Naive thymus-derived CD4-positive, alpha-beta T cell (primary cell): ENCODE measurements around the gene CCDC190. TPM values are rescaled to one million over a fixed set of nuclear protein-coding genes. Genes with fewer than 3 reads are reported as not detected.
"Not testable (repeated sequence)": the region's sequence is repeated elsewhere in the genome, so short reads cannot be mapped to it uniquely, and the experiment has no call there.

ENCODE experiments used
- ATAC-seq: fragments of 150-1000 bp; cut with Tn5 transposase; 2 replicates; pipeline ENCODE4 v1.10.0; 2021; ENCODE audit warnings: mild to moderate bottlenecking, moderate library complexity
- CTCF ChIA-PET: fragments of 350-600 bp; sonication (Branson Sonifier 250); formaldehyde crosslinking; loops from one replicate; lab custom pipeline; 2021; ENCODE audit warnings: antibody characterized with exemption; lab: Charles Lee
- POLR2A ChIA-PET: fragments of 350-600 bp; sonication (Branson Sonifier 250); formaldehyde crosslinking; loops from one replicate; lab custom pipeline; 2021; ENCODE audit warnings: antibody characterized with exemption, inconsistent platforms; lab: Charles Lee
- DNase-seq, 9 donors: peaks; one replicate each; pipeline versions ENCODE4 v3.0.0 to v3.0.0-alpha.2; 2020 to 2022; ENCODE audit warnings: mixed read lengths in 1 of 9
- H3K27ac ChIP-seq: one replicate; pipeline ENCODE4 v1.7.0; 2013; ENCODE audit warnings: mild to moderate bottlenecking, low read depth, low read length, moderate library complexity
- H3K27me3 ChIP-seq, 2 donors: one replicate each; pipeline ENCODE4 v1.7.0; 2013; ENCODE audit warnings: low read length in 2 of 2, mild to moderate bottlenecking in 2 of 2, moderate library complexity in 2 of 2; ENCODE audit not compliant: control insufficient read depth in 2 of 2, insufficient read depth in 2 of 2
- H3K36me3 ChIP-seq, 3 experiments: 1 replicate in 2 of 3; 2 replicates in 1 of 3; pipeline ENCODE4 v1.7.0; 2013; ENCODE audit warnings: low read length in 3 of 3, mild to moderate bottlenecking in 3 of 3, moderate library complexity in 1 of 3; ENCODE audit not compliant: insufficient read depth in 3 of 3, control insufficient read depth in 2 of 3
- H3K4me1 ChIP-seq, 2 donors: one replicate each; pipeline ENCODE4 v1.7.0; 2013; ENCODE audit warnings: low read length in 2 of 2, mild to moderate bottlenecking in 2 of 2, moderate library complexity in 1 of 2; ENCODE audit not compliant: control insufficient read depth in 2 of 2, insufficient read depth in 2 of 2
- H3K4me3 ChIP-seq: 2 replicates; pipeline ENCODE4 v1.7.0; 2013; ENCODE audit warnings: mild to moderate bottlenecking, low read length
- H3K9me3 ChIP-seq, 3 experiments: 1 replicate in 2 of 3; 2 replicates in 1 of 3; pipeline ENCODE4 v1.7.0; 2013; ENCODE audit warnings: low read length in 3 of 3; ENCODE audit not compliant: control insufficient read depth in 2 of 3
- H3K27ac Mint-ChIP-seq, 9 donors: one replicate each; pipeline ENCODE4 v1.8.0; 2020 to 2022; ENCODE audit warnings: mixed read lengths in 9 of 9, mild to moderate bottlenecking in 8 of 9, moderate library complexity in 5 of 9, inconsistent platforms in 2 of 9
- H3K27me3 Mint-ChIP-seq, 5 donors: one replicate each; pipeline ENCODE4 v1.8.0; 2021 to 2022; ENCODE audit warnings: mixed read lengths in 5 of 5, mild to moderate bottlenecking in 1 of 5
- H3K36me3 Mint-ChIP-seq, 5 donors: one replicate each; pipeline ENCODE4 v1.8.0; 2020 to 2022; ENCODE audit warnings: mixed read lengths in 5 of 5, mild to moderate bottlenecking in 3 of 5, inconsistent platforms in 1 of 5
- H3K4me1 Mint-ChIP-seq, 7 donors: one replicate each; pipeline ENCODE4 v1.8.0; 2020 to 2022; ENCODE audit warnings: mixed read lengths in 7 of 7, mild to moderate bottlenecking in 3 of 7, inconsistent platforms in 1 of 7
- H3K4me3 Mint-ChIP-seq, 10 donors: one replicate each; pipeline ENCODE4 v1.8.0; 2020 to 2022; ENCODE audit warnings: mild to moderate bottlenecking in 10 of 10, mixed read lengths in 10 of 10, moderate library complexity in 6 of 10, inconsistent platforms in 2 of 10
- H3K9me3 Mint-ChIP-seq, 11 donors: one replicate each; pipeline ENCODE4 v1.8.0; 2020 to 2022; ENCODE audit warnings: mixed read lengths in 11 of 11, mild to moderate bottlenecking in 4 of 11, inconsistent platforms in 1 of 11, moderate library complexity in 1 of 11
- intact Hi-C, 2 donors: fragments of 100-400 bp; cut with micrococcal nuclease; formaldehyde crosslinking; loops; one replicate each; pipeline ENCODE4 v1.15.1; 2023
- polyA plus RNA-seq, 2 donors: library from polyadenylated mRNA; unstranded; fragments of 300-500 nt; fragmentation: Illumina TruSeq; gene quantifications; one replicate each; pipeline ENCODE4 v1.2.3, GENCODE V29; 2021
- total RNA-seq, 6 experiments: library from RNA in 5 of 6; stranded (reverse) in 5 of 6; gene quantifications; 1 replicate in 5 of 6; 2 replicates in 1 of 6; pipeline ENCODE4 v1.2.3 and lab custom pipeline; 2021 to 2026

Gene CCDC190
- total and polyA plus RNA-seq, 7 experiments from 2014 or later = not detected

- ChIA-PET CTCF (no interaction called here), POLR2A (no interaction called here)
- Mint-ChIP-seq H3K9me3 (peaks cover 0 to 8% (median 0%) of the 10 kb centered on the region in 11 donors), H3K4me1 (peaks cover 0 to 9% (median 0%) of the 10 kb centered on the region in 7 donors), H3K27ac (no peak overlapping the region), H3K4me3 (no peak overlapping the region), H3K27me3 (peaks cover 16 to 58% (median 39%) of the 10 kb centered on the region in 5 donors), H3K36me3 (peaks cover 0 to 4% (median 3%) of the 10 kb centered on the region in 5 donors)
- H3K27me3 ChIP-seq = no peaks in the 10 kb centered on the region
- no peak overlapping the region for H3K27ac ChIP-seq
- no peak for DNase-seq
- no peak overlapping the region for H3K4me3 ChIP-seq
- intact Hi-C loops = loop anchor here in 1 of 2 donors (10.0 kb wide), 1 partner anchor 56 kb away; no protein-coding TSS in a partner anchor
- H3K36me3 ChIP-seq = no peaks in the 10 kb centered on the region
- H3K4me1 ChIP-seq = no peaks in the 10 kb centered on the region
- ATAC-seq = no peak
- H3K9me3 ChIP-seq = no peaks in the 10 kb centered on the region
These were observed 31.7 kb downstream of the CCDC190 start for GRCh38 chr1:162829268-162829667.

GRCh38 chr1:162823771-162824525, 37.0 kb downstream of the CCDC190 start:
- H3K4me3 ChIP-seq = no peak overlapping the region
- ChIA-PET CTCF (no interaction called here), POLR2A (no interaction called here)
- H3K4me3 Mint-ChIP-seq = no peak overlapping the region
- H3K9me3 Mint-ChIP-seq = peaks cover 0 to 4% (median 0%) of the 10 kb centered on the region in 11 donors
- no peak overlapping the region for H3K27ac ChIP-seq
- H3K27ac Mint-ChIP-seq = no peak overlapping the region
- peaks cover 6 to 19% (median 12%) of the 10 kb centered on the region in 7 donors for H3K4me1 Mint-ChIP-seq
- DNase-seq = no peak
- no peak for ATAC-seq
- H3K27me3 Mint-ChIP-seq = peaks cover 39 to 64% (median 53%) of the 10 kb centered on the region in 5 donors
- peaks cover 5 to 9% of the 10 kb centered on the region in 2 donors for H3K4me1 ChIP-seq
- peaks cover 0 to 9% (median 1%) of the 10 kb centered on the region in 5 donors for H3K36me3 Mint-ChIP-seq
- no peaks in the 10 kb centered on the region for H3K36me3 ChIP-seq
- H3K9me3 ChIP-seq = no peaks in the 10 kb centered on the region
- intact Hi-C loops = loop anchor here in 1 of 2 donors (10.0 kb wide), 1 partner anchor 61 kb away; no protein-coding TSS in a partner anchor
- peaks cover 0 to 12% of the 10 kb centered on the region in 2 donors for H3K27me3 ChIP-seq

GRCh38 chr1:162823231-162823630, 37.7 kb downstream of the CCDC190 start:
- Mint-ChIP-seq H3K4me1 (peaks cover 6 to 19% (median 12%) of the 10 kb centered on the region in 7 donors), H3K4me3 (no peak overlapping the region), H3K27ac (no peak overlapping the region), H3K27me3 (peaks cover 39 to 59% (median 48%) of the 10 kb centered on the region in 5 donors), H3K36me3 (peaks cover under 1 to 9% (median 1%) of the 10 kb centered on the region in 5 donors), H3K9me3 (peaks cover 0 to 4% (median 0%) of the 10 kb centered on the region in 11 donors)
- intact Hi-C loops = loop anchor here in 1 of 2 donors (10.0 kb wide), 1 partner anchor 62 kb away; no protein-coding TSS in a partner anchor
- CTCF ChIA-PET = no interaction called here
- Histone ChIP-seq H3K9me3 (no peaks in the 10 kb centered on the region), H3K4me3 (no peak overlapping the region), H3K27ac (no peak overlapping the region), H3K4me1 (peaks cover 5 to 9% of the 10 kb centered on the region in 2 donors), H3K36me3 (no peaks in the 10 kb centered on the region), H3K27me3 (peaks cover 0 to 12% of the 10 kb centered on the region in 2 donors)
- POLR2A ChIA-PET = no interaction called here
- ATAC-seq (peak; percentile 57), DNase-seq (no peak)

GRCh38 chr1:162822391-162823200, 38.4 kb downstream of the CCDC190 start:
- H3K27ac Mint-ChIP-seq = no peak overlapping the region

GRCh38 chr1:162818666-162819065, 42.3 kb downstream of the CCDC190 start:
- POLR2A ChIA-PET, H3K27ac Mint-ChIP-seq, H3K4me1 ChIP-seq, H3K9me3 ChIP-seq, intact Hi-C loops, H3K4me3 ChIP-seq, H3K36me3 ChIP-seq, CTCF ChIA-PET, DNase-seq, ATAC-seq, H3K9me3 Mint-ChIP-seq, H3K27ac ChIP-seq, H3K4me3 Mint-ChIP-seq: not testable (repeated sequence)
- H3K4me1 Mint-ChIP-seq = peaks cover 6 to 19% (median 13%) of the 10 kb centered on the region in 7 donors
- peaks cover 4 to 21% (median 6%) of the 10 kb centered on the region in 5 donors for H3K36me3 Mint-ChIP-seq
- H3K27me3 Mint-ChIP-seq = peaks cover 22 to 26% (median 23%) of the 10 kb centered on the region in 5 donors
- peaks cover 0 to 12% of the 10 kb centered on the region in 2 donors for H3K27me3 ChIP-seq

More at GRCh38 chr1:162822391-162823200, 38.4 kb downstream of the CCDC190 start:
- Mint-ChIP-seq H3K27me3 (peaks cover 43 to 54% (median 46%) of the 10 kb centered on the region in 5 donors), H3K36me3 (peaks cover 1 to 9% (median 4%) of the 10 kb centered on the region in 5 donors), H3K4me1 (peaks cover 6 to 19% (median 12%) of the 10 kb centered on the region in 7 donors), H3K9me3 (peaks cover 0 to 4% (median 0%) of the 10 kb centered on the region in 11 donors), H3K4me3 (peak overlapping the region in 9 of 10 donors; percentile 17 to 69 (median 57))
- Histone ChIP-seq H3K27ac (no peak overlapping the region), H3K27me3 (peaks cover 0 to 12% of the 10 kb centered on the region in 2 donors), H3K4me3 (peak overlapping the region; percentile 3), H3K4me1 (peaks cover 5 to 9% of the 10 kb centered on the region in 2 donors), H3K36me3 (no peaks in the 10 kb centered on the region), H3K9me3 (no peaks in the 10 kb centered on the region)
- peak in 1 of 9 donors; percentile 0 for DNase-seq
- ATAC-seq = peak; percentile 45
- ChIA-PET POLR2A (no interaction called here), CTCF (no interaction called here)
- intact Hi-C loops = loop anchor here in 1 of 2 donors (10.0 kb wide), 1 partner anchor 62 kb away; no protein-coding TSS in a partner anchor

- peaks cover 0 to 12% of the 10 kb centered on the region in 2 donors for H3K27me3 ChIP-seq
- H3K4me3 ChIP-seq, H3K27ac ChIP-seq, DNase-seq, H3K4me1 ChIP-seq, H3K9me3 ChIP-seq, POLR2A ChIA-PET, H3K36me3 ChIP-seq, H3K9me3 Mint-ChIP-seq, H3K4me3 Mint-ChIP-seq, ATAC-seq, CTCF ChIA-PET, intact Hi-C loops, H3K27ac Mint-ChIP-seq: not testable (repeated sequence)
- peaks cover 6 to 15% (median 13%) of the 10 kb centered on the region in 7 donors for H3K4me1 Mint-ChIP-seq
- peaks cover 4 to 21% (median 6%) of the 10 kb centered on the region in 5 donors for H3K36me3 Mint-ChIP-seq
- peaks cover 17 to 24% (median 18%) of the 10 kb centered on the region in 5 donors for H3K27me3 Mint-ChIP-seq
These were observed 42.8 kb downstream of the CCDC190 start for GRCh38 chr1:162818136-162818535.
